GM18526 (cell line): ENCODE results near the gene IL6.

ENCODE experiments used
- POLR2A ChIP-seq: IDR thresholded peaks from 3 replicates; pipeline ENCODE4 v1.6.1; 2011; ENCODE audit not compliant: insufficient read length; ENCODE audit errors: extremely low read depth

IL6 gene

DNA sequence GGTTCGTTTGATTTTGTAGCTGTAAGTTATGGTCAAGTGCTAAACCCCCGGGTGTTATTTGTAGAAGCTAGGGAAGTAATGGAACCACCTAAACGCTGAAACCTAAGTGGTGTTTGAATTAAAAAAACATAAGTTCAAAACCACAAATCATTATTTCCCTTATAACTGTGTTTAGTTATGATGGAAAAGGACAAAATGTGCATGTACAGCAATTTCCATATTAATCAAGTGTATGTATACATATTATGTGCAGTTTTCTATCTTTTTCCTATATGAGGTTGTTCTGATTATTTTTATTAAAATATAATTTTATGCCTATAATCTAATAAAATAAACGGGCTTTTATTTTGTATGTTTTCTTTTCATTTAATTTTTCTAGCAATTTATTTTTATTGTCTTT lies 45.9 kb downstream of the IL6 start:
- no peak for TF ChIP-seq POLR2A

DNA sequence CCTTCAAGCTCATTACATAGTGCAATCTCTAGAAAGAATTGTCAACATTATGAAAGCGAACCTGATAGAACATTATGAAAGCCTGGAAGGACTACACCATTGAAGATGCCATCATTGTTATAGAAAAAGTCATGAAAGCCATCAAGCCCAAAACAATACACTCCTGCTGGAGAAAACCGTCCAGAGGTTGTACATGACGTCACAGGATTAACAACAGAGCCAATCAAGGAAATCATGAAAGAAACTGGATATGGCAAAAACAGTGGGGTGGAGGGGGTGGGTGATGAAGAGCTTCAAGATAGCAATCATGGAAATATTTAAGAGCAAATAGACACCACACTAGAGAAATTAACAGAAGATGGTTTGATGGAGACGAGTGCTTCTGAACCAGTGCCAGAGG lies 50.0 kb downstream of the IL6 start:
- no peak for TF ChIP-seq POLR2A

DNA sequence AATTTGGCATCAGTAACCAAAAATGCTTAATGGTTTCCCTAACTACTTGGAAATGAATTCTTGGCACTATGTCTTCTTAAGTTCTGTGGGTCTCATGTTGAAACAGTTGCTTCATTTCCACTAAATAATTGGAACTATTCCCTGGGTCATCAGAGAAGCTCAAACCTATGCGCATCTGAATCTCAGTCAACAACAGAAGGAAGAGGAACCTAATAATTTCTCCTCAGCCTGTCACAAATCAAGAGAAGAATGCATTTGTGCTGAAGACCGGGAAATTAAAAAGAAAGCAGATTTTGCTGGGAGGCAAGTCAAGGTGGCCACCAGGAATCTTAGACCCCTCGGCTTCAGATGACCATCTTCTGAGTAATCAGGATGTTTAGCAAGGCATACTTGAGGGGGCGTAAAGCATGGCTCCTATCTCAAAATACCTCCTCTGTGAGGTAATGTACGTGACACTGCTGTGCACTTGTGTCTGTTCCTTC lies 54.3 kb downstream of the IL6 start:
- TF ChIP-seq POLR2A = no peak
